ENCODE results near the gene PLAC1.

PLAC1 gene

DNA sequence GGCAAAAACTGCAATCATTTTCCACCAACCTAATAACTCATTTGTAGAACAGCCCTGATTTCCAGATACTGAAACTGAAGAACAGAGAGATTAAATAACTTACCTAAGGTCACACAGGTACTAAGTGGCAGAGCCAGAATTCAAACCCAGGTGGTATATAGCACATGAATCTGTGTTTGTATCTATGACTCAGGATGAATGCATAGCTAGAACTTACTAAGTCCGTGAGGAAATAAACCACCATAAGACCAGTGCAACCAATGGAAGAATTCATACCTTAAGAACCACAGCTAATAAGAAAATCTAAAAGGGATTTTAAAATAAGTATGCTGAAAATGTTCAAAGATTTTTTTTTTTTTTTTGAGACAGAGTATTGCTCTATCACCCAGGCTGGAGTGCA, 1.5 kb upstream of the PLAC1 start:
- H3K27me3 ChIP-seq (replicated peaks; ENCODE audit: control insufficient read depth, insufficient read depth, low read length): no peaks in the 10 kb centered on the region
- no peak overlapping the region for H3K4me3 ChIP-seq (replicated peaks; ENCODE audit: low read depth, low read length)
- DNase-seq (ENCODE audit: extremely low read depth, insufficient read length): no peak
- TF ChIP-seq, protein P1, sequence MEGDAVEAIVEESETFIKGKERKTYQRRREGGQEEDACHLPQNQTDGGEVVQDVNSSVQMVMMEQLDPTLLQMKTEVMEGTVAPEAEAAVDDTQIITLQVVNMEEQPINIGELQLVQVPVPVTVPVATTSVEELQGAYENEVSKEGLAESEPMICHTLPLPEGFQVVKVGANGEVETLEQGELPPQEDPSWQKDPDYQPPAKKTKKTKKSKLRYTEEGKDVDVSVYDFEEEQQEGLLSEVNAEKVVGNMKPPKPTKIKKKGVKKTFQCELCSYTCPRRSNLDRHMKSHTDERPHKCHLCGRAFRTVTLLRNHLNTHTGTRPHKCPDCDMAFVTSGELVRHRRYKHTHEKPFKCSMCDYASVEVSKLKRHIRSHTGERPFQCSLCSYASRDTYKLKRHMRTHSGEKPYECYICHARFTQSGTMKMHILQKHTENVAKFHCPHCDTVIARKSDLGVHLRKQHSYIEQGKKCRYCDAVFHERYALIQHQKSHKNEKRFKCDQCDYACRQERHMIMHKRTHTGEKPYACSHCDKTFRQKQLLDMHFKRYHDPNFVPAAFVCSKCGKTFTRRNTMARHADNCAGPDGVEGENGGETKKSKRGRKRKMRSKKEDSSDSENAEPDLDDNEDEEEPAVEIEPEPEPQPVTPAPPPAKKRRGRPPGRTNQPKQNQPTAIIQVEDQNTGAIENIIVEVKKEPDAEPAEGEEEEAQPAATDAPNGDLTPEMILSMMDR (IDR thresholded peaks at IDR 0.05; ENCODE audit: insufficient read depth, low read length, poor library complexity, severe bottlenecking): no peak
- no peaks in the 10 kb centered on the region for H3K36me3 ChIP-seq (ENCODE audit: control insufficient read depth, insufficient read depth, low read length)

DNA sequence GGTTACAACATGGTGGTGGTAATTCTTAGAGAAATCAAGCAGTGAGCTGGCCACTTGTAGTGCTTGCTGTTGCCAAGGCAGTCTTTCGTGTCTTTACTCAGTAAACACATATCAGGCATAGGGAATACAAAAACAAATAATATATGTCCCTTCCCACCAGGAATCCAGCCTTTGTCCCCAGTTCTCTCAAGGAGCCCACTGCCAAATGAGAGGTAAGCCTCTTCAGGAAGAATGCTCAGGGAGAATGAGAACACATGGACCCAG, 421 bp upstream of the PLAC1 start:
- no peak for DNase-seq (ENCODE audit: extremely low read depth, insufficient read length)
- H3K27me3 ChIP-seq (replicated peaks; ENCODE audit: control insufficient read depth, insufficient read depth, low read length): no peaks in the 10 kb centered on the region
- H3K4me3 ChIP-seq (replicated peaks; ENCODE audit: low read depth, low read length): no peak overlapping the region
- no peaks in the 10 kb centered on the region for H3K36me3 ChIP-seq (ENCODE audit: control insufficient read depth, insufficient read depth, low read length)
- TF ChIP-seq, protein P1 (IDR thresholded peaks at IDR 0.05; ENCODE audit: insufficient read depth, low read length, poor library complexity, severe bottlenecking): no peak

DNA sequence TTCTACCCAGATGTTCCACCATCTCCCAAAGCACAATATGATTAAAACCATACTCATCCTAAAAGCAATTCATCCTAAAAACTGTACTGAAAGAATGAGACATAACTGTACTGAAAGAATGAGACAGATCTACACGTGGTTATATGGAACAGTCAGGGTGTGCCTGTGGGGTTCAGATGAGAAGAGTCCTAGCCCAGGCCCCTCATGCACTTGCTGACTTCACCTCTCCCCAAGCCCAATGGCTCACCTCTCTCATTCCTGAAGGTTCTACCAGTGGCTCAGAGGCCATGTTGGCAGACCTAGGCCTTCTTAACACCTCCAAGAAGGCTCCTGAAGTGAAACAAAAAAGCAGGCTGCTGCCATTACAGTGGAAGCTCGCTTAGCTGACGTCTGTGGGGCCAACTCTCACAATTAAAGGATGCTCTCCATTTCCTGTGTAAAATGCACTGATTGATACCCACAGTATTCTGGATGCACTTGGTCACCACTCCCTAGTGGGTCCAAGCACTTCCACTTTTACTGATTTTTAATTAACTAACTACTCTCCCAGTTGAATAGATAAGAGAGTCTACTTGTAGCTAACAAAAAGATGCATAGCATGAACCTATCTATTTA, 3.8 kb downstream of the PLAC1 start:
- Histone ChIP-seq H3K4me3 (replicated peaks; ENCODE audit: low read depth, low read length) (no peak overlapping the region), H3K27me3 (replicated peaks; ENCODE audit: control insufficient read depth, insufficient read depth, low read length) (no peaks in the 10 kb centered on the region), H3K36me3 (ENCODE audit: control insufficient read depth, insufficient read depth, low read length) (no peaks in the 10 kb centered on the region)
- peak; percentile 22 for DNase-seq (ENCODE audit: extremely low read depth, insufficient read length)
- TF ChIP-seq, protein P1 (IDR thresholded peaks at IDR 0.05; ENCODE audit: insufficient read depth, low read length, poor library complexity, severe bottlenecking): no peak

DNA sequence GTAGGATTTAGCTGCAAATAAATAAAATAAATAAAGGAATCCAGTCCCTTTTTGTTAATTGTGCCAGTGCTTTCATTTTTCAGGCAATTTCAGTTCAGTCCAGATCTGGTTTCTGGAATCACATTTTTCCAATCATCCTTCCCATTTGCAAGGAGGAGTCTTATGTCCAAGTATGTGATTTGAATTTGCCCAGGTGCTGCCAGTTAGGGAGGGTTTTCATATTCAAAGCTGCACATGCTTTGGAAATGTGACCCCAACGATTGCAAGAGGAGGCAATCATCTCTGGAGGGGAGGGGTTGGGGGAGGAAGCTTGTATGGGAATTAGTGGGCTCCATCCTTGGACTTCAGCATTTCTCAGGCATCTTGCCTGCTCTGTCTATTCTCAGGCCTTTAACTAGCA, 4.4 kb downstream of the PLAC1 start:
- H3K36me3 ChIP-seq (ENCODE audit: control insufficient read depth, insufficient read depth, low read length): no peaks in the 10 kb centered on the region
- H3K4me3 ChIP-seq (replicated peaks; ENCODE audit: low read depth, low read length): no peak overlapping the region
- H3K27me3 ChIP-seq (replicated peaks; ENCODE audit: control insufficient read depth, insufficient read depth, low read length): no peaks in the 10 kb centered on the region
- TF ChIP-seq, protein P1 (IDR thresholded peaks at IDR 0.05; ENCODE audit: insufficient read depth, low read length, poor library complexity, severe bottlenecking): no peak
- DNase-seq (ENCODE audit: extremely low read depth, insufficient read length): no peak

DNA sequence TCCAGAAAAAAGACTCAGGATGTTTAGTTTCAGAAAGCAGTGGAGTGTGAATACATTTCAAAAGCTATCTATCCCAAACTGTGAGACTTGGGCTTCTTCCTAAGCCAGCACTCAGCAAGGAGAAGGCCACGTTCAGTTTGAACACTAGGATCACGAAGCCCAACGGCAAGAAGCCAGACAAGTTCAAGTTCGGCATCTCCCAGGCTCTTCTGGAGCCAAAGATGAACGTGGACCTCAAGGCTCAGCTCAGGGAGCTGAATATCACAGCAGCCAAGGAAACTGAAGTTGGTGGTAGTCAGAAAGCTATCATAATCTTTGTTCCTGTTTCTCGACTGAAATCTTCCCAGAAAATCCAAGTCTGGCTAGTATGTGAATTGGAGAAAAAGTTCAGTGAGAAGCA, 7.6 kb downstream of the PLAC1 start:
- H3K36me3 ChIP-seq (ENCODE audit: control insufficient read depth, insufficient read depth, low read length): no peaks in the 10 kb centered on the region
- H3K27me3 ChIP-seq (replicated peaks; ENCODE audit: control insufficient read depth, insufficient read depth, low read length): no peaks in the 10 kb centered on the region; the same call in 1 of the 2 replicates
- no peak overlapping the region for H3K4me3 ChIP-seq (replicated peaks; ENCODE audit: low read depth, low read length)
- no peak for DNase-seq (ENCODE audit: extremely low read depth, insufficient read length)
- TF ChIP-seq, protein P1 (IDR thresholded peaks at IDR 0.05; ENCODE audit: insufficient read depth, low read length, poor library complexity, severe bottlenecking): no peak

DNA sequence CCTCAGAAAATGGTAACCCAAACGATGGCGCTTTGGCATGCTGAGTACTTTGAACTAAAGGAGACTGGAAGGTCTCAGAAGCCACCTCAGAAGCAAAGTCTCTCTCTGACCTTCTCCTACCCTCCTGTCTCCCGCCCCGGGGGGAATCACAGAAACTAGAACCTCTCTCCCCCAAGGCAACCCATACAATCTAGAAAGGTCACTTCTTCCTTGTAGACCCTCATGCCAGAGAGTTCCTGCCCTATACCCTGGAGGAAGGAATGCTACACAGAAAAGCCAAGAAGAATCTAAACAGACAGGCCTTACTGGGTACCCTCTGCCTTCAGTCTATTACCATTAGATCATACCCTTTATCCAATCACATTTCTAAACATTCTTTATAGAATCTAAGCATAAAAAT, 8.5 kb downstream of the PLAC1 start:
- TF ChIP-seq, protein P1 (IDR thresholded peaks at IDR 0.05; ENCODE audit: insufficient read depth, low read length, poor library complexity, severe bottlenecking): no peak
- no peak for DNase-seq (ENCODE audit: extremely low read depth, insufficient read length)
- no peak overlapping the region for H3K4me3 ChIP-seq (replicated peaks; ENCODE audit: low read depth, low read length)
- no peaks in the 10 kb centered on the region; the same call in 1 of the 2 replicates for H3K27me3 ChIP-seq (replicated peaks; ENCODE audit: control insufficient read depth, insufficient read depth, low read length)
- H3K36me3 ChIP-seq (ENCODE audit: control insufficient read depth, insufficient read depth, low read length): no peaks in the 10 kb centered on the region

Measured in GM06990 (cell line).